Activated T-helper 1 cell treated with anti-CD3 and anti-CD28 coated beads, Interleukin-12 subunit alpha, Interleukin-12 subunit beta, Interleukin-2, Interleukin-4 antibody, amounts not matched to agents 30 ng/mL and 10 ng/mL and 1 ng/mL, durations not matched to agents 14 hours and 24 hours and 36 hours (primary cell): ENCODE data around the gene FBXW5. TPM values are rescaled to one million over a fixed set of nuclear protein-coding genes. Genes with fewer than 3 reads are reported as not detected.

Experiments
- DNase-seq: peaks from one replicate; pipeline ENCODE4 v3.0.0; 2021; ENCODE audit warnings: low spot score
- H3K27ac Mint-ChIP-seq: one replicate; pipeline ENCODE4 v1.8.0; 2021; ENCODE audit warnings: mild to moderate bottlenecking, mixed read lengths
- H3K27me3 Mint-ChIP-seq: one replicate; pipeline ENCODE4 v1.8.0; 2022; ENCODE audit warnings: mild to moderate bottlenecking, moderate library complexity, mixed read lengths; ENCODE audit not compliant: insufficient read depth
- H3K36me3 Mint-ChIP-seq: one replicate; pipeline ENCODE4 v1.8.0; 2021; ENCODE audit warnings: low read depth, mixed read lengths
- H3K4me1 Mint-ChIP-seq: one replicate; pipeline ENCODE4 v1.8.0; 2021; ENCODE audit warnings: low read depth, mixed read lengths
- H3K4me3 Mint-ChIP-seq: one replicate; pipeline ENCODE4 v1.8.0; 2021; ENCODE audit warnings: mild to moderate bottlenecking, moderate library complexity, mixed read lengths
- H3K9me3 Mint-ChIP-seq: one replicate; pipeline ENCODE4 v1.8.0; 2021; ENCODE audit warnings: mixed read lengths
- intact Hi-C: fragments of 100-400 bp; cut with micrococcal nuclease; formaldehyde crosslinking; loops from one replicate; pipeline ENCODE4 v1.15.1; 2024
- total RNA-seq: library from RNA; stranded (reverse); gene quantifications from 2 replicates; pipeline ENCODE4 v1.2.3, GENCODE V29; 2022

The FBXW5 gene
- total RNA-seq, 1 donor from 2014 or later, result 92.5 TPM

GRCh38 chr9:136936645-136937170, 7.8 kb downstream of the FBXW5 start:
- Mint-ChIP-seq H3K27ac (no peak overlapping the region), H3K9me3 (no peaks in the 10 kb centered on the region), H3K4me3 (no peak overlapping the region), H3K36me3 (peaks cover 39% of the 10 kb centered on the region), H3K27me3 (no peaks in the 10 kb centered on the region), H3K4me1 (peaks cover 21% of the 10 kb centered on the region)
- intact Hi-C loops, result no loop called here
- DNase-seq, result no peak

GRCh38 chr9:136935651-136936050, 8.9 kb downstream of the FBXW5 start:
- H3K9me3 Mint-ChIP-seq, result no peaks in the 10 kb centered on the region
- H3K4me3 Mint-ChIP-seq, result no peak overlapping the region
- intact Hi-C loops, result no loop called here
- H3K36me3 Mint-ChIP-seq, result peaks cover 36% of the 10 kb centered on the region
- peaks cover 22% of the 10 kb centered on the region for H3K4me1 Mint-ChIP-seq
- H3K27me3 Mint-ChIP-seq, result no peaks in the 10 kb centered on the region
- DNase-seq, result no peak
- H3K27ac Mint-ChIP-seq, result no peak overlapping the region

GRCh38 chr9:136934277-136934676, 10.3 kb downstream of the FBXW5 start:
- H3K4me3 Mint-ChIP-seq, result no peak overlapping the region
- H3K9me3 Mint-ChIP-seq, result no peaks in the 10 kb centered on the region
- H3K27me3 Mint-ChIP-seq, result no peaks in the 10 kb centered on the region
- peaks cover 22% of the 10 kb centered on the region for H3K4me1 Mint-ChIP-seq
- intact Hi-C loops, result no loop called here
- DNase-seq, result no peak
- H3K27ac Mint-ChIP-seq, result peak overlapping the region; percentile 40
- H3K36me3 Mint-ChIP-seq, result peaks cover 36% of the 10 kb centered on the region

GRCh38 chr9:136931611-136932130, 12.9 kb downstream of the FBXW5 start:
- Mint-ChIP-seq H3K4me1 (peaks cover 24% of the 10 kb centered on the region), H3K36me3 (peaks cover 41% of the 10 kb centered on the region)

GRCh38 chr9:136930014-136930413, 14.5 kb downstream of the FBXW5 start:
- H3K9me3 Mint-ChIP-seq, result no peaks in the 10 kb centered on the region
- H3K36me3 Mint-ChIP-seq, result peaks cover 40% of the 10 kb centered on the region
- no peak for DNase-seq
- H3K27me3 Mint-ChIP-seq, result no peaks in the 10 kb centered on the region
- intact Hi-C loops, result no loop called here
- H3K4me3 Mint-ChIP-seq, result no peak overlapping the region
- H3K27ac Mint-ChIP-seq, result no peak overlapping the region
- H3K4me1 Mint-ChIP-seq, result peaks cover 24% of the 10 kb centered on the region

More at GRCh38 chr9:136931611-136932130, 12.9 kb downstream of the FBXW5 start:
- no peak for DNase-seq
- peak overlapping the region; percentile 68 for H3K27ac Mint-ChIP-seq
- H3K4me3 Mint-ChIP-seq, result no peak overlapping the region
- intact Hi-C loops, result no loop called here
- no peaks in the 10 kb centered on the region for H3K9me3 Mint-ChIP-seq
- no peaks in the 10 kb centered on the region for H3K27me3 Mint-ChIP-seq

GRCh38 chr9:136928591-136928990, 15.9 kb downstream of the FBXW5 start:
- no peak for DNase-seq

GRCh38 chr9:136927343-136928271, 16.9 kb downstream of the FBXW5 start:
- peaks cover 32% of the 10 kb centered on the region for H3K36me3 Mint-ChIP-seq
- H3K27me3 Mint-ChIP-seq, result no peaks in the 10 kb centered on the region
- H3K27ac Mint-ChIP-seq, result peak overlapping the region; percentile 25
- no peaks in the 10 kb centered on the region for H3K9me3 Mint-ChIP-seq
- peaks cover 15% of the 10 kb centered on the region for H3K4me1 Mint-ChIP-seq
- H3K4me3 Mint-ChIP-seq, result no peak overlapping the region
- no peak for DNase-seq
- intact Hi-C loops, result no loop called here

More at GRCh38 chr9:136928591-136928990, 15.9 kb downstream of the FBXW5 start:
- Mint-ChIP-seq H3K27me3 (no peaks in the 10 kb centered on the region), H3K4me3 (no peak overlapping the region), H3K4me1 (peaks cover 24% of the 10 kb centered on the region), H3K27ac (peak overlapping the region; percentile 44), H3K36me3 (peaks cover 40% of the 10 kb centered on the region), H3K9me3 (no peaks in the 10 kb centered on the region)
- intact Hi-C loops, result no loop called here

GRCh38 chr9:136926749-136927148, 17.8 kb downstream of the FBXW5 start:
- Mint-ChIP-seq H3K27me3 (no peaks in the 10 kb centered on the region), H3K36me3 (peaks cover 33% of the 10 kb centered on the region), H3K9me3 (no peaks in the 10 kb centered on the region), H3K4me3 (no peak overlapping the region), H3K27ac (no peak overlapping the region), H3K4me1 (peaks cover 6% of the 10 kb centered on the region)
- DNase-seq, result no peak
- intact Hi-C loops, result no loop called here

GRCh38 chr9:136926154-136926704, 18.3 kb downstream of the FBXW5 start:
- intact Hi-C loops, result no loop called here
- H3K9me3 Mint-ChIP-seq, result no peaks in the 10 kb centered on the region
- peaks cover 31% of the 10 kb centered on the region for H3K36me3 Mint-ChIP-seq
- H3K27ac Mint-ChIP-seq, result no peak overlapping the region
- no peaks in the 10 kb centered on the region for H3K27me3 Mint-ChIP-seq
- H3K4me3 Mint-ChIP-seq, result no peak overlapping the region
- peaks cover 5% of the 10 kb centered on the region for H3K4me1 Mint-ChIP-seq
- no peak for DNase-seq

GRCh38 chr9:136925414-136926153, 19.0 kb downstream of the FBXW5 start:
- no peak overlapping the region for H3K27ac Mint-ChIP-seq
- no peak for DNase-seq
- no peak overlapping the region for H3K4me3 Mint-ChIP-seq
- H3K9me3 Mint-ChIP-seq, result no peaks in the 10 kb centered on the region
- no peaks in the 10 kb centered on the region for H3K27me3 Mint-ChIP-seq
- peaks cover 5% of the 10 kb centered on the region for H3K4me1 Mint-ChIP-seq
- H3K36me3 Mint-ChIP-seq, result peaks cover 34% of the 10 kb centered on the region
- intact Hi-C loops, result no loop called here

GRCh38 chr9:136923881-136924280, 20.7 kb downstream of the FBXW5 start:
- Mint-ChIP-seq H3K4me3 (no peak overlapping the region), H3K4me1 (peaks cover 5% of the 10 kb centered on the region), H3K9me3 (no peaks in the 10 kb centered on the region), H3K27ac (no peak overlapping the region), H3K36me3 (peaks cover 40% of the 10 kb centered on the region), H3K27me3 (no peaks in the 10 kb centered on the region)
- DNase-seq, result no peak
- intact Hi-C loops, result no loop called here

GRCh38 chr9:136922540-136922939, 22.0 kb downstream of the FBXW5 start:
- Mint-ChIP-seq H3K4me1 (peaks cover under 1% of the 10 kb centered on the region), H3K9me3 (no peaks in the 10 kb centered on the region), H3K27ac (no peak overlapping the region), H3K27me3 (no peaks in the 10 kb centered on the region), H3K4me3 (no peak overlapping the region), H3K36me3 (peaks cover 36% of the 10 kb centered on the region)
- intact Hi-C loops, result no loop called here
- DNase-seq, result no peak
